HG03432 (cell line): Measurements from ENCODE around the gene EPB41.

Source experiments
- ATAC-seq: cut with Tn5 transposase; IDR thresholded peaks from one replicate; pipeline ENCODE4 v1.9.1; 2021; ENCODE audit warnings: mild to moderate bottlenecking, moderate library complexity; ENCODE audit not compliant: unreplicated experiment

EPB41 gene

GRCh38 chr1:28973596-28974421 lies 59.4 kb downstream of the EPB41 start:
- ATAC-seq, result no peak

DNA sequence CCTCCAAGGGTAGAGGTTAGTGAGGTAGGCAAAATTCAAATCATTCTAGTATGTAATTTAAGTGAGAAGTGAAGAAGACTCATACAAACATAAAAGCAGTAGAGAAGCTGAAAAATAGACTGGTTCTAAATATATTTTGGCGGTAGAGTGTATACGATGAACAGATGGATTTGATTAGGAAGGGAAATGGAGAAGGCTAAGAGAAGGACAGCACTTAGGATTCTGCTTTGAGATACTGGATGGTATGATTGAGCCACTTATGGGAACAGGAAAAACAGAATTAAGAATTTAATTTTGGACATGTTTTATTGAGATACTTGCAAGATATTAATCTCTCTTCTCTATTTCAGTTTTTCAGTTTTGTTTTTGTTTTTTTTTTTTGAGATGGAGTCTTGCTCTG lies 60.1 kb downstream of the EPB41 start:
- no peak for ATAC-seq

GRCh38 chr1:28976248-28976647 lies 61.9 kb downstream of the EPB41 start:
- ATAC-seq, result no peak

GRCh38 chr1:28981210-28981609 lies 66.8 kb downstream of the EPB41 start:
- no peak for ATAC-seq

DNA sequence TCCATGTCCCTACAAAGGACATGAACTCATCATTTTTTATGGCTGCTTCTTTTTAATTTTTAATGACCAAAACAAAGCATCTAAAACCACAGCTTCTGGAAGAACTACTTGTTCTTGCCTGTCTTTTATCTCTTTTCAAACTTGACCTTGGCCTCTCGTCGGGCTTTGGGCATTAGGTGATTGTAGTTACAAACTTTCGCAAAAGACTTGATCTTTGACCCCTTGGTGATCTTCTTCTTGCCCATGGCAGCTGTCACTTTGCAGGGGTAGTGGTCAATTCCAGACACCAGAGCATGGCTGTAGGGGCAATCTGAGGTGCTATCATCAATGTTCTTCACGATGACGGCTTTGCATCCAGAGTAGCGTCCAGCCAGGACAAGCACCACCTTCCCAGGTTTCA lies 67.8 kb downstream of the EPB41 start:
- no peak for ATAC-seq

- ATAC-seq, result no peak
Observed at GRCh38 chr1:28983091-28983490, 68.7 kb downstream of the EPB41 start.

DNA sequence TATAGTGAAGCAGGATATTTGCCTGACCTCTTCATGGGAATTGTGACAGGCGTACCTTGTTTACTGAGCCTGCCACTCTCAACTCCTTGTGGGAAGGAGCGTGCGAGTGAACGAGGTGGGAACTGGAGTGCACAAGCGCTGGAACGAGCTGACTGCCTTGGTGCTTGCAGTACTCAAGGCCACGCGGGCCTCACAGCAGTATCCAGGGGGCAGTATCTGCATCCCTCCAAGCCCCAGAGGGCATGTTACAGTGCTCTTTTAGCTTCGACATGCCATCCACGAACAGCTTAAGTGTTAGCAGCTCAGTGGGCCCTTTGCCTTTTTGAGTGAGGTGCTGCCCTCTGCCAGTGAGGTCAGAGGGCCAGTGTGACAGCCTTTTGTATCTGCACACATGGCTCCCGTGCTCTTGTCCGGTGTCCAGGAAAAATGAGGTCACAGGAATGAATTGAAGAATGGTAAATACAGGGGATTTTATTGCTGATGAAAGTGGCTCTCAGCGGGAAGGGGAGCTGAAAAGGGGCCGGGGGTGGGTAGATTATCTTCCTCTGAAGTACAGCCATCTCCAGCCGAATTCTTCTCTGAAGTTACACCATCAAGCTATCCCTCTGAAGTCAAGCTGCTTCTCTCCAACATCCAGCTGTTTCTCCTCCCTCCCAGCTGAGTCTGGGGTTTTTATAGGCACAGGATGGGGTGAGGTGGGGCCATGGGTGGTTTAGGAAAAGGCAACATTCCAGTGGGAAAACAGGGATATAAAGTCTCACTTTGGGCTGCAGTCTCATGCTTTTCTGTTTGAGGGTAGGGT lies 69.3 kb downstream of the EPB41 start:
- ATAC-seq, result no peak

DNA sequence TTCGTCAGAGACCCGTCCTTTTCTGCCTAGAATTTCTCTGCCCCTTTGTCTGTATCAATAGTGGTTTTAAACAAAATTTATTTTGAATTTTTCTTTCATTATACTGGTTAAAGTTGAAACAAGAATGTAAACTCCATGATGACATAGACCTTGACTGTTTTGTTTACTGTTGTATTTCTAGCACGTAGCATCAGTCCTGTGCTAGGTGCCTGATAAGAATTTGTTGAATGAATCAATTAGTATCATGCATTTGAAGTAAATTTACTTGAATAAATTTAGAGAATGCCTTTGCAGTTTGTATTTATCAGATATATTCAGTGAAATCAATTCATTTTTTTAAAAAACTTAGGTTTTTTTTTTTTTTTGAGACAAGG lies 69.9 kb downstream of the EPB41 start:
- ATAC-seq, result no peak

- no peak for ATAC-seq
Observed at GRCh38 chr1:28985427-28985826, 71.1 kb downstream of the EPB41 start.

DNA sequence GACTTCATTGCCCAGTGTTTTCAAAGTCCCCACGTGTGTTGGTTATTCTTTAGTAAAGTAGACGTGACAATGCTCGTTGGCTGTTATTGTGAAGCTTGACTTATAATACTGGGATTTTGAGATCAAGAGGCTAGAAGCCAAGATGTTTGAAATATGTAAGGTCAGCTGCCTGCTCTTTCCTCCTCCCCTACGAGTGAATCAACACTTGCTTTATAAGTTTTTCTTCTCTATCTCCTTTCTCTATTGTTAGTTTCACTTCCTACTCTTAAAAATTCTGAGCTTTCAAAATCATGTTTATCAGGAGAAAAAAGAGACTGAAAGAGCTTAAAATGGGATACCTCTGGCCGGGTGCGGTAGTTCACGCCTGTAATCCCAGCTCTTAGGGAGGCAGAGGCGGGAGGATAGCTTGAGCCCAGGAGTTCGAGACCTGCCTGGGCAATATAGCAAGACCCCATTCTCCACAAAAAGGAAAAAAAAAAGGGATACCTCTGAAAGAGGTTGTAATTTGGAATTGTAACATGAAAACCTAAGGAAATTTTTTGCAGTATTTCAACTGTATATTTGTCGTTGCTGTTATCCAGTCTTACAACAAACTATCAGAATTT lies 72.0 kb downstream of the EPB41 start:
- no peak for ATAC-seq

DNA sequence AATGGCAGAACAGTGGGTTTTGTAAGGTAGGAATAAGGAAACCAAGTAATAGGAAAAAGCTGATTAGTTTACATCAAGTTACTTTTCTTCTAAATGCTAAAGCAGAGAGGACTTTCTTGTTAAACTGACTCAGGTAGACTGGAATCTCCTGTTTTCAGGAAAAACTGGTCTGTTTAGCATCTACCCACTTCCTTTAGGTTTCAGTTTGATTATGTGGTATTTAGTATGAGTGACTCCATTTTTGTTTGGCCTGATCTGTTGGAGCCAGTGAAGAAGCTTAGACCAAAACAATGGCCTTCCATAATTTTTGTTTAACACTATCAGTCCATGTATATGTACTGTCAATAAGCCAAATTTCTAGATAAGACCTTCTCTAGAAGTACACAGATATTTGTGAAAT lies 88.4 kb downstream of the EPB41 start:
- ATAC-seq, result no peak

- ATAC-seq, result no peak
Observed at GRCh38 chr1:29004288-29004687, 89.9 kb downstream of the EPB41 start.

- no peak for ATAC-seq
Observed at GRCh38 chr1:29004798-29005197, 90.4 kb downstream of the EPB41 start.

DNA sequence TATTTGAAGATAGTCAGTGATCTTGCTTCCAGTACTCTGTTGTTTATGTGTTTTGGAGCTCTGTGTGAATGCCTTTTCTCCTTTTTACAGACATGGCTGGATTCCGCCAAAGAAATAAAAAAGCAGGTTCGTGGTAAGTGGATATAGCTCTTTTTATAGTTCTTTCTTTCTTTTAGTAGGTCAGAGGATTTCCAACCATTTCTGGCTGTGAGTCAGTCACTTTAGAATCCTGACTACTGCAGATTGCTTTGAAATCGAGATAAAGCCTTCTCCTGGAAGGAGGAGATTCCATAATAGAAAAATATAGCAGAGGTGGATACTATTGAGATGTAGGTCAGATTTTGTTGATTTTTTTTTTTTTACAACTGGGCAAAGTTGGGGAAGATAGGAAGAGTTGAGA lies 97.4 kb downstream of the EPB41 start:
- no peak for ATAC-seq

- ATAC-seq, result no peak
Observed at GRCh38 chr1:29017235-29017634, 102.9 kb downstream of the EPB41 start.

- ATAC-seq, result no peak
Observed at GRCh38 chr1:29017975-29018712, 103.8 kb downstream of the EPB41 start.

DNA sequence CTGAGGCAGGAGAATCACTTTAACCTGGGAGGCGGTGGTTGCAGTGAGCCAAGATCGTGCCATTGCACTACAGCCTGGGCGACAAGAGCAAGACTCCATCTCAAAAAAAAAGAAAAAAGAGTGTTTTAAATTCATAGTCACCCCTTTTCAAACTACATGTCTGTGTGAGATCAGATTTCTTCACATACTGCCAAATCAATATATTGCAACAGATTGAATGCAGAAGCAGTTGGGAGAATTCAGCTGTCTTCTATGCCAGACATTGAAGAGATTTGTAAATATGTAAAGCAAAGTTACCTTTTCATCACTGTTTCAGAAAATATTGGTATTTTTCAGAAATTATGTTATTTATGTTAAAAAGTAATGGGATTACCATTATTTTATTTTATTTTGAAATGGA lies 108.3 kb downstream of the EPB41 start:
- no peak for ATAC-seq

DNA sequence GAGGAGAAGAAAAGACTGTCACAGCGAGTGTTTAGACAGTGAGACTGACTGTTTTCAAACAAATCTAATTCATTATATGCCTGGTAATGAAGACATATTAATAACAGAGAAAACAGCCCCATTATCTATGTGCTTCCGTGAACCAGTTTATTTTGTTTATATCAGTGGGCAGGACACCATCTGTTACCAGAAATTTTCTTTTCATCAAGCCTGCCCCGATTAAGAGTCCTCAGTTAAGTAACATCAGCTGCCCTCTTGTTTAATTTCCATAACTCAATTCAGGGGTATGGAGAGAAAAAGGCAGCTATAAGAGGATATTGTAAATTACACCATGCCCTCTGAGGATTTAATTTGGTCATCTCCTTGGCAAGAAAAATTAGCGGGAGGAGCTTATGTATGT lies 115.3 kb downstream of the EPB41 start:
- ATAC-seq, result no peak

- ATAC-seq, result no peak
Observed at GRCh38 chr1:29032841-29033240, 118.5 kb downstream of the EPB41 start.

- no peak for ATAC-seq
Observed at GRCh38 chr1:29033829-29034466, 119.6 kb downstream of the EPB41 start.
